ENCODE results near the gene IL5.
"Not testable (repeated sequence)": the region's sequence is repeated elsewhere in the genome, so short reads cannot be mapped to it uniquely, and the experiment has no call there.

Gene IL5

DNA sequence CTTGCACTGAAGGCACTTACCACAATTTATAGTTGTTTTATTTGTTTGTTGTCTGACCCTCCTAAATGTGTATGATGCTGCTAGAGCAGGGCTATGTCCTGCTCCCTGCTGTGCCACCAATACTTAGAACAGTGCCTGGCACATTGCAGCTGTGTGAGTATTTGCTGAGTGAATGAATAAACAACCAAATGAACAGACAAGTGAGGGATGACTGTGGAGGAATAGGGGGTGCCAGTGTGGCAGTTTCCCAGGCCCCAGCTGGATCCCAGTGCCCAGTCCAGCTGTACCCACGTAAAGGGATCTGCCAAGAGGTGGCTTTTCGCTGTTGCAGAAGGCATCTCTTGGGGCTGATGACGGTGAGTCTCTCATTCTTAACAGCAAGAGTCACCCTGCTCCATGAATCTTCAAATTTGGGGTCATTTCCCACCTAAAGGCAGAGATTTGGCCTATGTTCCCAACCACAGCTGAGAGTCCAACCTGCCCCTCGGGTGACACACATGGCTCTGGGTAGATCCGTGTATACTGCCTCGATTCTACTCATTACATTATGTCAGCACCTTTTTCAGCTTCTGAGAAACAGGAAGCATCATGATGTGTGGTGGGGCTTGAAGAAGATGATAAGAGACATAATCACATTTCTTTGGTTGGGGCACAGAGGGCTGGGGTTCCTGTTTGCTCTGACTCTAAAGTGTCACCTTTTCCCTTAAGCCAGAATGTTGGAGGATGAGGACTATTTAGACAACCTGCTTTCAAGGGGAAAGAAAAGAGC is 14.3 kb downstream of the IL5 start:
- DNase-seq: peak; percentile 30 to 31

DNA sequence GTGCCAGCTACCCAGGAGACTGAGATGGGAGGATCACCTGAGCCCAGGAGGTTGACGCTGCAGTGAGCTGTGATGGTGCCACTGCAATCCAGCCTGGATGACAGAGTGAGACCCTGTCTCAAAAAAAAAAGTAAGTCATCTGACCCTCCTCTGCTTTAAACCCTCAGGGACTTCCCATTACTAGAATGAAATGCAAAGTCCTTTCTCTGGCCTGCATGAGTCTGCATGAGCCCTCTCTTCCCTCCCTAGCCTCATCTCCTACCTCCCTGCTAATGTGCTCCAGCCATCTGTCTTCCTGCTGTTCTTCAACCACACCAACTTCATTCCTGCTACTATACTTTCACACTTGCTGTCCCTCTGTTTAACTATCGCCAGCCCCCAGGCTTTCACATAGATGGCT is 15.3 kb downstream of the IL5 start:
- DNase-seq: no peak

DNA sequence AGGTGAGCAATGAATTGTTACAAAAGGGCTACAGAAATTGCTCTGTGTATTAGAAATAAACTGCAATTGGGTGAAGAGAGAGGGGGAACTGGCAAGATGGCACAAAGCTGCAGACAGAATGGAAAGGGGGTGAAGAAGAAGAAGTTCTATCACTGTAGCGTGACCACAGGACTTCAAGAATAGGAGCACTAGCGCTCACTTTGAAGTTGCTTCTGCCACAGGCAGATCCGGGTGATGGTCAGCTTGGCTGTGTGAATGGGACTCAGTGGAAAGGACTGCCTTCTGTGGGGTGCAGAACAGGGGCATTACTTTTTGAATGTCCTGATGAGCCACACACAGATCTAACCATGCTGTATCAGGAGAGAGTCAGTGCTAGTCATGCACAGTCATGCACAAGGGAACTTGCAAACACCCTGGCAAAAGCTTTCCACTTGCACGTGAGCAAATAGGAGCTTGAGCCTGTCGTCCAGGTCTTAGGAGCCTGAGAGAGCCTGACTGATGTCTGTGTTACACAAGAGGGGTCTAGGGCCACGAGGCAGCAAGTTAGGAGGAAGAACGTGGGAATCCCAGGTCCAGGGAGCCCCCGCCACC is 16.3 kb downstream of the IL5 start:
- DNase-seq: peak in 1 of 2 experiments; percentile 26

DNA sequence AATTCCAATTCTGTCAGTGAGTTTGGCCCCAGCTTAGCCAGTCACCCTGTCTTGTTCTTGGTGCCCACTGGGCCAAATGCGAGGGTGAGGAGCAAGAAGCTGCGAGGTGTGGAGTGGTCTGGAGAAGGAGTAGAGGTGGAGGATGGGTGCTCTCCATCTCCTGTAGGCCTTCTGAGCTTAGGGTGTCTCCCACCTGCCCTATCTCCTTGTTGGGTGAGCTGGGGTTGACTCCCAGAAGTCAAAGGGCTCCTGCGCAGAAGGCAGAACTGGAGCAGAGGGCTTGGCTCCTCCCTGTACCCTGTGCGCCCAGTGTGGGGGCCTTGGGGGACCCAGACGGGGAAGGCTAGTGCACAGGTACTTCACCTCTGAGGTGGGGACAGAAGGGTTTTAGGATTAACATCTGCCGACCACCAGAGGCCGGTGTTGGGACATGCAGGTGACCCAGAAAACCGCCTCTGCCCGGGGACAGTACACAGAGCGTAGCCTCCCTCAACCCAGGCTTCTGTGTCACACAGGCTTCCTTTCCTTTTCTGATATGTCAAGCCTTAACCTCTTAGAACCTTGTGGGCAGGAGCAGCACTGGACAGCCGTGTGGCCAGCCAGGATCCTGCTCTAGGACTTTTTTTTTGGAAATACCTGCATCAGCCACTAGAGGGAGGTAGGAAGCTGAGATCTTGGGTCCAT is 16.9 kb downstream of the IL5 start:
- DNase-seq: peak; percentile 61 to 69

DNA sequence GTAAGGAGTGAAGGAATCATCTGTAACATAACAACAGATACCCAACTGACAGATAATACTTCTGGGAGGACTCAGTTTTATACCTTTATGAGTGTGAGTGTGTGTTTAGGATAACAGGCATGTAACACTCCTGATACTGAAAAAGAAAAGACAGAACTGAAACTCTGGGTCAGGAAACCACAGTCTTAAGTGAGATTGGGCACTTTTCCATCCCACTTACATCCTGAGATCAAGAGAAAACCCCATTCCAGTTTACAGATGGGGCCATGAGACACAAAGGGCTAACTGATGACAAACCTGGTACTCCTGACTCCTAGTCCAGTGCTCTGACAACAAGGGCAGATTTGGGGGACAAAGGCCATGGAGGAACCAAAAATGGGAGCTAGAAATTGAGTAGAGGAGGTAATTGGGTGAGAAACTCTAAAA is 18.0 kb downstream of the IL5 start:
- DNase-seq: no peak

DNA sequence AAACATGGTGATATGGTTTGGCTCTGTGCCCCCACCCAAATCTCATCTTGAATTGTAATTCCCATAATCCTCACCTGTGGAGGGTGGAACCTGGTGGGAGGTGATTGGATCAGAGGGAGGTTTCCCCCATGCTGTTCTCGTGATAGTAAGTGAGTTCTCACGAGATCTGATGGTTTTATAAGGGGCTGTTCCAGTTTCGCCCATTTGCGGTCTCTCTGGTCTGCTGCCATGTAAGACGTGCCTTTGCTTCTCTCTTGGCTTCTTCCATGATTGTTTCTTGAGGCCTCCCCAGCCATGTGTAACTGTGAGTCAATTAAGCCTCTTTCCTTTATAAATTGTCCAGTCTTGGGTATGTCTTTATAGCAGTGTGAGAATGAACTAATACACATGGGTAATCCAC is 18.4 kb downstream of the IL5 start:
- DNase-seq: not testable (repeated sequence)

DNA sequence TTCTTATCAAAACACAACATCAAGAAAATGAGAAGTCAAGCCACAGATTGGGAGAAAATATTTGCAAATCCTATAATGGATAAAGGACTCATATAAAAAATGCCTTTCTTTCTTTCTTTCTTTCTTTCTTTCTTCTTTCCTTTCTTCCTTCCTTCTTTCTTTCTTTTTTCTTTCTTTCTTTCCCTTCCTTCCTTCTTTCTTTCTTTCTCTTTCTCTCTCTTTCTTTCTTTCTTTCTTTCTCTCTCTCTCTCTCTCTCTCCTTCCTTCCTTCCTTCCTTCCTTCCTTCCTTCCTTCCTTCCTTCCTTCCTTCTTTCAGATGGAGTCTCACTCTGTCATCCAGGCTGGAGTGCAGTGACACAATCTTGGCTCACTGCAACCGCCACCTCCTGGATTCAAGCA is 21.3 kb downstream of the IL5 start:
- not testable (repeated sequence) for DNase-seq

DNA sequence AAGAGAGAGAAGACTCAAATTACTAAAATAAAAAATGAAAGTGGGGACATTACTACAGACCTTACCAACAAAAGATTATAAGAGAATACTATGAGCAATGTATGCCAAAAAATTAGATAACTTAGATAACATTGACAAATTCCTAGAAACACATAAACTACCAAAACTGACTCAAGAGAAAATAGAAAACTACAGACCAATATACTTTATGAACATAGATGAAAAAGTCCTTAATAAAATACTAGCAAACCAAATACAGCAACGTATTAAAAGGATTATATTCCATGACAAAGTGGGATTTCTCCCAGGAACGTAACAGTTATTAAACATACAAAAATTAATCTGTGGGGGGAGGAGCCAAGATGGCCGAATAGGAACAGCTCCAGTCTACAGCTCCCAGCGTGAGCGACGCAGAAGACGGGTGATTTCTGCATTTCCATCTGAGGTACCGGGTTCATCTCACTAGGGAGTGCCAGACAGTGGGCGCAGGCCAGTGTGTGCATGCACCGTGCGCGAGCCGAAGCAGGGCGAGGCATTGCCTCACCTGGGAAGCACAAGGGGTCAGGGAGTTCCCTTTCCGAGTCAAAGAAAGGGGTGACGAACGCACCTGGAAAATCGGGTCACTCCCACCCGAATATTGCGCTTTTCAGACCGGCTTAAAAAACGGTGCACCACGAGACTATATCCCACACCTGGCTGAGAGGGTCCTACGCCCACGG is 29.5 kb downstream of the IL5 start:
- DNase-seq: not testable (repeated sequence)

DNA sequence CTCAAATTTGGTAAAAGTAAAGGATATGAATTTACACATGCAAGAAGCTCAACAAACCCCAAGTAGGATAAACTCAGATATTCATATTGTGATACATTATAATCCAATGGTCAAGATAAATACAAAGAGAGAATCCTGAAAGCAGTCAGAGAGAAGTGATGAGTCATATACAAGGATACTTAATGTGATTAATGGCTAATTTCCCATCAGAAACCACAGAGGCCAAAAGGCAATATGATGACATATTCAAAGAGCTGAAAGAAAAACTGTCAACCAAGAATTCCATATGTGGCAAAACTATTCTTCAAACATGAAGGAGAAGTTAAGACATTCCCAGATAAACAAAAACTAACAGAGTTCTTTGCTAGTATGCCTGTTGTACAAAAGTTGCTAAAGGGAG is 33.2 kb downstream of the IL5 start:
- no peak for DNase-seq

DNA sequence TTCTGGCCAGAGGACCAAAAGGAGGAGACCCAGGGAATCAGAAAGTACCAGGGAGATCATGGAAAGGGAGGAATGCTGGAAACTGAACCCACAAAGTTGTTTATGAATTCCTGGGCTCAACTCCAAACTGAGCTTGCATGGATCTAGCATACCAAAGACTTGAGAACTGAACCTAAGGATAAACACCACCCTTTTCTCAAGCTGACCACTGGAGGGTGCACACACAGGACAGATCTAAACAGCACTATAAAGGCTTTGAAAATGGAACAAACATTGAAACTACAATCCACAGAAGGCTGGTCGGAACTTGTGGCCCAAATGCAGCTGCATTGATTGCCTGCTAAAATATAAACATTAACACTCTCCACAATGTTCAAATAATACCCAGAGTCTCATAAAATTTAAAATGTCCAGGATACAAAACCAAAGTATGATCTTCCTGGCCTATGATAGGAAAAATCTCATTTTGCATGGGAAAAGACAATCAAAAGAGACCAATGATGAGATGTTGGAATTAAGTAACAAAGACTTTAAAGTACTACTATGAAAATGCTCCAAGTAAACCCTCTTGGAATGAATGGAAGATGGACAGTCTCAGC is 37.1 kb downstream of the IL5 start:
- DNase-seq: no peak

DNA sequence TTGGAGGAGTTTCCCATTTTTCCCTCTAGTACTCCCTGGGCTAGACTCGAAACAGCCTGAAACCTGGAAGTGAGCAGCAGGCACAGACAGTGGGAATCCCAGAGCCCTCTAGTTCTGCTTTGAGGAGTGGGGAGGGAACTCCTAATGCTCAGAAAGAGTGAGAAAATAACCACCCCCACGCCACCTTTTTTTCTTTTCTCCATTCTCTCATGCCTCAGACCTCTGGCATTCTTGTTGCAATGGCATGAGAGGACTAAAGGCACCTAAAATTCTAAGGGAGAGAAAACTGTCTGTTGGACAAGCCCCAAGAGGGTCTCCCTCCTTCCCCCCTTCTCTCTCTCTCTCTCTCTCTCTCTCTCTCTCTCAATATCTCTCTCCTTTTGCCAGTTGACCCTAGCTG is 37.7 kb downstream of the IL5 start:
- DNase-seq: no peak

DNA sequence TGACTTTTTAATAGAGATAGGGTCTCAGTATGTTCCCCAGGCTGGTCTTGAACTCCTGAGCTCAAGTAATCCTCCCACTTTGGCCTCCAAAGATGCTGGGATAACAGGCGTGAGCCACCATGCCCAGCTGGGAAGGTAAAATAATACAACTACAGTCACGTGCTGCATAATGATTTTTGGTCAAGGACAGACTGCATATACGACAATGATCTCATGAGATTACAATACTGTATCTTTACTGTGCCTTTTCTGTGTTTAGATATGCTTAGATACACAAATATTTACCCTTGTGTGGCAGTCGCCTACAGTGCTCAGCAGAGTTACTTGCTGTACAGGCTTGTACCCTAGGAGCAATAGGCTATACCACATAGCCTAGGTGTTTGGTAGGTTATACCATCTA is 38.6 kb downstream of the IL5 start:
- no peak for DNase-seq

DNA sequence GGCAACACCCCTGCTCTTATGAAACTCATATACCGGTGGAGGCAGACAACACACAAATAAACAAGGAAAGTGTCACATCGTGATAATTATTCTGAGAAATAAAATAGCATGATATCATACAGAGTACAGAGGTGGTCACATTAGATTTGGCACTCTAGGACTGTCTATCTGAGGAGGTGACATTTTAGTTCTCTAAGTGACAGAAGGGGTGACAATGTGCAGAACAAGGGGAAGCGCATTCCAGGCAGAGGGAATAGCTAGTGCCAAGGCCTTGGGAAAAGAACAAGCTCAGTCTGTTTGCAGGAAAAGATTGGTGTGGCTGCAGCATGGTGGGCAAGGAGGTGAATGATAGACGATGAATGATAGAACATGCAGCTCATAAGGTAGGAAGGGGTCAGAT is 40.1 kb downstream of the IL5 start:
- no peak for DNase-seq

DNA sequence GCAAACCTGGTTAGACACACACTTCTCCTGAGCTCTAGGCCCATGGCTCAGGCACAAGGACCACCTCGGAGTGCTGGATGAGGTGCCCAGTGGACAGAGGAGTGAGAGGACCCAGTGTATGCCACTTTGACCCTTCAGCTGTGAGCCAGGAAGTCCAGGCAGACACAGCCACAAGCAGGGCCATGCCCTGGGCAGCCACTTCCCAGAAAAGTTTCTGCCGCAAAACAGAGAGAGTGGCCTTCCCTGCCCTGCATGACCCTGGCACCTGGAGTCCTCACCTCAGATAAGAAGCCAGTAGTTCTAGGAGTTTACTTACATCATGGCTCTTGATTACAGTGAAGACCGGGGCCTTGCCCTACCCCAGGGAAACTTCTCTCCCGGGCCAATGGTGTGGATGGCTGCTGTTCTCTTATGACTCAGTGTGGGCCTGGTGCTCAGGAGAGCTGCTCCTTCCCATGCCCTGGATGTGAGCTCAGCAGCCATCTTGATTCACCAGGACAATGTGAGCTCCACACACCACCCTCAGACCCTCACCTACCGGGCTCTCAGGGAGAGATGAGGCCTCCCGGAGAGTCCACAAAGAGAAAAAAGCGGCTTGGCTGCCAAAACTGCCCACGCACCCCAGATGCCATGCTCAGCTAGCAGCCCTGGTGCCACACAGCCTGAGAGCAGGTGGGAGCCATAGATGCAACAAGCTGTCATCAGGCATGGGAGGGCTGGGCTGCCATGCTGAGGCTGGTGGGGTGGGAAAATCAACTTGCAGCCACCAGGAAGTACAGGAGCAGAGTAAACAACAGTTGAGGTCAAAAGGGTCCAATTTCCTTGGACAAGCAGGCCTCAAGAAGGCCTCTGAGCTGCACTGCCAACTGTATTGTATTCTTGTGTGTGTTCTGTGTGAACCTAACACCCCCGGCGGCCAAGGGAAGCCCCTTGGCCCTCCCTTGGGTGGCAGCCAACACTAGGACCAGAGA is 41.1 kb downstream of the IL5 start:
- no peak for DNase-seq

DNA sequence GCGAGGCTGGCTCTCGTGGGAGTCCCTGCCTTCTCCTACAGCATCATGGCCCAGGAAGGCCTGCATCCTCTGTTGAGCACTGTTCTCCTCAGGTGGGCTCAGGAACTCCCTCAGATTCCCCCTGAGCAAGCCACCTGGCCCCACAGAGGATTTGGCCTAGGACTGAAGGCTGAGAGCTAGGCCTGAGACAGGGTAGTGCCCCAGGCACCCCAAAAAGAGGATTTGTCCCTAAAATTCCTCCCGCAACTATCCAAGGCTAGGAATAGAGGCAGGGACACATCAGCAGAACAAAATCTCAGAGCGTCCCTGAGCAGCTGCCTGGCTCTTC is 41.7 kb downstream of the IL5 start:
- DNase-seq: no peak

DNA sequence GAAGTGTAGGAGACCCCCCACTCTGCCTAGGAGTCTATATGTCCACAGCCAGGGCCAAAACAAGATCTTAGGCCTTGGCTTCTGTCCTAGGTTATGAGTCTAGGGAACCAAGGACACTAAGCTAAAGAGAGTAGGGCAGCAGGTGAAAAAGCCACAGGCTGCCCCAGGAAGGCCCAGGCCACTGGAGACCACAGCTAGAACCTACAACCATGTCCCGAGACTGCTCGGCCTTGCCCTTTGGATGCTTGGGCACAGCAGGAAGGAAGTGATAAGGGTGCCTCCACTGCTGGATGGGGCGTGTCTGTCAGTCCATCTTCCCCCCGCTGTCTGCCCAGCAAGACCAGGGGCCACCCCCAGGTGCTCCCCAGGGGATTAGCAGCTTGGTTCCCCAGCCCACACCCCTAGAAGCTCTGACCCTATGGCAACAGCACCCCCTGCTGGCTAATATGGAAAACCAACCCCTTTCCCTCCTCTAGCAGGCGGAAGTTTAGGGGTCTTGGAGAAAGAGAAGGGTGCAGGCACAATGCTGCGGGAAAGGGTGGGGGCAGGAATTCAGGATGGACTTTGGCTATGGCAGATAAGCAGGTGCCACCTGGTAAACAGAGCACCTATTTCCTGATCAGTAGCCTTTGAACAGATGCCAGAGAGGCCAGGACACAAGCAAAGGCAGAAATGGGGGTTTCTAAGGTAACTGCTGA is 42.2 kb downstream of the IL5 start:
- peak; percentile 80 to 82 for DNase-seq

DNA sequence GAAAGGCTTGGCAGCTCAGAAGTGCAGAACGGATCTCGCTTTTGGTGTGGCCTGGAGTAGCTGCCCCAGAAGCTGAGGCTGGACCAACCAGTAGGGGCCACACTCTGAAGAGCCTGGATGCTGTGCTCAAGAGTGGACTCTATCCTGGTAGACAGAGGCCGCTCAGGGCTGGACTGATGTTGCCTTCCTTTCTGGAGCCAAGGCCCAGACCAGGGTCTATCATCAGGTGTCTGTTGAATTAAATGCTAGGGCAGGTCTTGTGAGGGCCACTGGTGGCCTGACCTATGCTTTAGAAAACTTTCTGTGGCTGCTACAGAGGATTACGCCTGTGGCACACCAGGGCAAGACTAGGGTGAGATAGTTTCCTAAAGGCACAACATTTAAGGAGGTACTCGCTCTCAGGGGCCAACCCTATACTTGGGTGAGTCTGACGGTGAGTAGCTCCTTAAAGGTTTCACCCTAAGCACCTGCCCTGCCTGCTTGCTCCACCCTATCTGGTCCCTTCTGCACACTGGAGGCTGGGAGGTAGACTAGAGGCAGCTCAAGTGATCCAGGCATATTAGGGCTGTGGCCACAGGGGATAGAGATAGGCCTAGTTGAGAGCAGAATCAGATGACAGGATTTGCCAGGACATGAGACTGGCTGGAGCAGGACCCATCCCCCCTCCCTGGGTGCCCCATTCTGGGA is 42.9 kb downstream of the IL5 start:
- DNase-seq: peak; percentile 25 to 33

DNA sequence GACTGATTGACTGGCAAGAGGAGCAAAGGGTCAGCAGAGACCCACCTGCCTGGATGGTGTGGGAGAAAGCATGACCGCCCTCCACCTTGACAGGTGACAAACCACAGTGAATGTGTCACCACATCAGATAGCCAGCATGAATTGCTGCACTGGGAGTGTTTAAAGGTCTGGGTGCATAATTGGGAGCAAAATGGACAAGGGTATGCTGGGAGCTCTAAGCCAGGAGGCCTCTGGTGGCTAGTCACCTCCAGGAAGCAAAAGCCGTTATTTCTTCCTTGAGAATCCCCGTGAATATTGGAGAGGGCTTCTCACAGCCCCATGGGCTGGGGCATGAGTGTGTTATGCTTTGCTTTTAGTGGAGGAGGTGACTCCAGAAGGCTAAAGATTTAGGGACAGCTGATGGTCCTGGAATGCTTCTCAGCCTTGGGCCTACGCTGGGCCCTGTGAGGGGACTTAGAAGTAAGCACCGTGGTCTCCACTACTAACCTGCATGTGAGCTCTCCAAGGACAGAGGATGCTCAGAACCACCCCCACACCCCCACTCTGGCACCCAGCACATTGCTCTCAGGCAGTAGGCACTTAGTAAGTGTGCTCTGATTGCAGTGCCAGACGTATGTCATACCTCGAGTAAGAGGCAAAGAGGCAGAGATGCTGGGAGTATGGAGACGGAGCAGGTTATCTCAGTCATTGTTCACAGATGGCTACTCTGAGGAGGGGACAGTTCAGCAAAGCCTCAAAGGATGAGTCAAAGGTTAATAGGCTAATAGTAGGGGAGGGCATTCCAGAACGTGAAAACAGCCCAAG is 43.7 kb downstream of the IL5 start:
- peak in 1 of 2 experiments; percentile 31 for DNase-seq

DNA sequence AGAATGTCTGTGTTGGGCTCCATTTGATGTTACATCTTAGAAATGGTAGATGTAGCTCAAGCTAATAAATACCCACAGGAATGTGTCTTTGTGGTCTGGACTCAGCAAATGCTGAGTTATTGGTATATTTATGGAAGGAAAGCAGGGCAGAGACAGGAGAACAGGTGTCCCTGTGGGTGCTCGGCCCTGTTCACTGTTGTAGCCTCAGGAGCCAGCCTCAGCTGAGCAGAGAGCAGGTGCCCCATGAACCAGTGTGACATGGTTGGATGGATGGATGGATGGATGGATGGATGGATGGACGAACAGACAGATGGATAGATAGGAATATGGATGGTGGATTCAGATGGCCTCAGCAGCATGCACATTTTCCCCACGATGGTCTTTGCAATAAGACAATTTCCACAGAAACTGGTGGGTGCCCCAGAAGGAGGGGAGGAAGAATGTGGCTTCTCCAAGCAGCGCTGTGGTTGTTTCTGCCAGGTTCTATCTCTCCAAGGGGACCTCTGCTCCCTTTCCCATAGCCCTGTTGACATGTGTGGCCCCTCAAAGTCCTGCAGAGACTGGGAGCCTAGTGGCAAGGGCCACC is 44.5 kb downstream of the IL5 start:
- DNase-seq: peak in 1 of 2 experiments; percentile 20
